ENCODE data around the gene TAX1BP3. TPM values are rescaled to one million over a fixed set of nuclear protein-coding genes. Genes with fewer than 3 reads are reported as not detected.
A peak's percentile ranks its signal among the peaks of the same experiment; 100 is the strongest.
"Not testable (repeated sequence)": the region's sequence is repeated elsewhere in the genome, so short reads cannot be mapped to it uniquely, and the experiment has no call there.

Gene TAX1BP3
- total RNA-seq = 26.4 TPM

DNA sequence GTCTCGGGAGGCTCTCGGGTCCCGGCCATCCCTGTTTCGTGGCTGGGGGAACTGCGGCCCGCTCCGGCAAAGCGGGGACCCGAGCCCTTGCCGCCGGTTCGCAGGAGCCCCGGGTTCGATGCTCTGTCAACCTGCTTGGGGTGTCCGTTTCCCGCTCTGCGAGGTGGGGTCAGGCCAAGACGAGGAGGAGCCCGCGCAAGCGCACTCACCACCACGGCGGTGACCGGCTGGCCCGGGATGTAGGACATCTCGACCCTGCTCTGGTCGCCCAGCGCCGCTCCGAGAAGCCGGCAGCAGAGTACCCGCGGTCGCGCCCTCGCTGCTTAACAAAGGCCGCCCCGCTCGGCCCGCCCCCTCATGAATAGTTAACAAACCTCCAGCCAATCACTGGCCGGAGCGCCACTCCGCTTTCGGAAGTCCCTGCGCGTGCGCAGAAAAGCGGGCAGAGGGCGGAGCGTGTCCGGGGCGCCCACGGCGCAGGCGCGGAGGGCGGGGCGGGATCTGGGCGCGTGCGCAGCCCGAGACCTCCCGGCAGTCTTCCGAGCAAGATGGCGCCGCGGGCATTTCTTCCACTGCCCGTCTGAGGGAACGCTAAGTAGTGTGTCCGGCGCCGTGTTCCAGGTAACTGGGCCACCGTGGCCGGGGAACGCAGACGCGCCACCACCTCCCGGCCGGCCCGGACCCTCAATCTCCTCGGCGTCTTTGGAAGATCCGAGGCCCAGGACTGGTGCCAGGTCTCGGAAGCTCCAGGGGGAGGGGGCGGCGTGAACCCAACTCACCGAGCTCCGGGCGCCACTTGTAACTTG, at the start of gene TAX1BP3, which contains the start of gene EMC6:
TSS of gene TAX1BP3 (minus strand) at position 300 of the 806 bp plus-strand sequence. CDS start at position 248, 52 bp downstream.
TSS of gene EMC6 (plus strand) at position 534 of the 806 bp plus-strand sequence. CDS start 335 bp downstream, outside the sequence.
- peak; percentile 97 to 100 (median 98) for DNase-seq (ENCODE audit: low read depth in 2 of 3, low spot score in 2 of 3)

- DNase-seq (ENCODE audit: low read depth in 2 of 3, low spot score in 2 of 3) = no peak
These were observed 46.9 kb upstream of the TAX1BP3 start for GRCh38 chr17:3715296-3715695.

DNA sequence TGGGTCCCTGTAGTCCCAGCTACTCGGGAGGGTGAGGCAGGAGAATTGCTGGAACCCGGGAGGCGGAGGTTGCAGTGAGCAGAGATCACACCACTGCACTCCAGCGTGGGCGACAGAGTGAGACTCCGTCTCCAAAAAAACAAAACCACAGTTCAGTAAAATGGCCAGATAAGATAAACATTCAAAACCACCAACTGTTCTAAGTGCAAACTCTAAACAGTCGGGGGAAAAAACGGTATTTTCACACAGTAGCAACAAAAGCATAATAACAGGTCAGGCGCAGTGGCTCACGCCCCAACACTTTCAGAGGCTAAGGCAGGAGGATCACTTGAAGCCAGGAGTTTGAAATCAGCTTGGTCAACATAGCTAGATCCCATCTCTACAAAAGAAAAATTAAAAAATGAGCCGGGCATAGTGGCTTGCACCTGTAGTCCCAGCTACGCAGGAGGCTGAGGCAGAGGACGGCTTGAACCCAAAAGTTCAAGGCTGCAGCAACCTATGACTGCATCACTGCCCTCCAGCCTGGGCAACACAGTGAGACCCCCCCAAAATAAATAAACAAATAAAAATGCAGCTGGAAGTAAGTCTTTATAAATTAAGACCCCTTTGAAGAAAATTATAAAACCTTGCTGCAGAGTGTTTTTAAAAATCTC, 44.6 kb upstream of the TAX1BP3 start:
- peak in 1 of 3 donors; percentile 73 for DNase-seq (ENCODE audit: low read depth in 2 of 3, low spot score in 2 of 3)

DNA sequence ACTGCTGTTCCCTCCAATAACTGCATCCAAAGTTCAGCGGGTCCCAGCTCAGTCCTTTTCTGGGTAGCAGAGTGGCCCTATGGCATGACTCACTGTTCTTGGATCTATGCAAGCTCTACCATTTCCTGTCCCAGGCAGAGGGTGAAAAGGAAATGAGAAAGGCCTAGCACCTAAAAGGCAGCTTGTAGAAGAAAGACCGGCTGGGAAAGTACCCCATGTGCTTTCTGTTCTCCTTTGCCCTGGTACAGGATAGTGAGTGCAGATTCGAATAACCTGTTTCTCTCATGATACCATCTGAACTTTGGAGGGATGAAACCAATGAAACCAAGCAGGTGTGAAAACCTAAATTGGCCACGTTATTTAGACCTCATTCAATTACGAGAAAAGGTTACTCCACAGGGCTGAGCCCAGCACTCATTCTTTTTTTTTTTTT, 42.6 kb upstream of the TAX1BP3 start:
- peak; percentile 57 to 89 (median 84) for DNase-seq (ENCODE audit: low read depth in 2 of 3, low spot score in 2 of 3)

DNA sequence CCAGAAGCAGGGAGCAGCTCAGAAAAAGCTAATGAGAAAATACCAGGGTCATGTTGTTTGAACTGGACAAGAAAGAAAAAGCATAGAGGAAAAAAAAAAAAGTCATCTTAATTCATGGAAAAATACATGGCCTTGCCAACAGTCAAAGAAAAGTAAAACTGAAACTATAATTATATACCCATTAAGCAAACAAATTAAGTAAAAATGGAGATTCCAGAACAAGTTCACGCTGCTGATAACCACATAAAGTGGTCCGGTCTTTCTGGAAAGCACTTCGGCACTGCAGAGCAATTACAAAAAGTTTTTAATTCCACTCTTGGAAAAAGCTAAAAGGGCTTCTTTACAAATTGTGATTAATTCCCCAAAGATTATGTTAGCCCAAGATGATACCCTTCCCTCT, 40.0 kb upstream of the TAX1BP3 start:
- DNase-seq (ENCODE audit: low read depth in 2 of 3, low spot score in 2 of 3) = no peak

DNA sequence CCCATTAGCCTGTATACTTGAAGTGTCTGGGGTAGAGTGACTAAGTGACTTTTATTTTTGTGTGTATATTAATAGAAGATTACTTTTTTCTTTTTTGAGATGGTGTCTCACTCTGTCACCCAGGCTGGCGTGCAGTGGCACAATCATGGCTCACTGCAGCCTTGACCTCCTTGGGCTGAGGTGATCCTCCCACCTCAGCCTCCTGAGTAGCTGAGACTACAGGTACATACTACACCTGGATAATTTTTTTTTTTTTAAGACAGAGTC, 37.3 kb upstream of the TAX1BP3 start:
- not testable (repeated sequence) for DNase-seq (ENCODE audit: low read depth in 2 of 3, low spot score in 2 of 3)

DNA sequence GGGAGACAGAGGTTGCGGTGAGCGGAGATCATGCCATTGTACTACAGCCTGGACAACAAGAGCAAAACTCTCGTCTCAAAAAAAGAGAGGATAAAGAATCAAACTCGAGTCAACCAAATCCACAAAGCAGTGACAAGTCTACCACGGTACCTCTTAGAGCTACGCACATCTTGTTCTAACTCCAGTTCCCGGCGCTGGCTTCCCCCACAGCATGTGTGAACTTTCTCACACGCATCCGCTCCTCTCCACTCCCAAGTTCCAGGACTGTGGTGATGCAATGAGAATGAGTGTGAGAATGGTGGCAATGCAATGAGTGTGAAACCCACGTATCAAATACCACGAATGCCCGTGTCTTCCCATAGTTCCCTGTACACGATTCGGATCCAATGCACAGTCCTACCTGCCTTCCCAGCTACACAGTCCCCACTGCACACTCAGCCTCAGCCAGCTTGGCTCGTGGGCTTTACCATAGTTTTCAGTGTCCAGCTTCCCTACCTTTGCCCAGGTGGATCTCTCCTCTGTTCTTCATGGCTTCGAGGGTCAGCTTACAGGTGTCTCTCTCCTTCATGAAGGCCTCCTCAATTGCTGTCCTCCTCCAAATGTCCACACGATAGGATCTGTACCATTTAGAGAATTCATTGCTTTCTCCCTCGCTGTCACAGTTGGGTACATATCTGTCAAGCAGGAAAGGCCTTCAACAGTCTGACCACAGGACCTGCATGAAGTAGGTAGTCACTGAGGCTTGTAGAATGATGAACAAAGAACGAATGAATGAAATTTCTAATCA, 36.7 kb upstream of the TAX1BP3 start:
- DNase-seq (ENCODE audit: low read depth in 2 of 3, low spot score in 2 of 3) = no peak

DNA sequence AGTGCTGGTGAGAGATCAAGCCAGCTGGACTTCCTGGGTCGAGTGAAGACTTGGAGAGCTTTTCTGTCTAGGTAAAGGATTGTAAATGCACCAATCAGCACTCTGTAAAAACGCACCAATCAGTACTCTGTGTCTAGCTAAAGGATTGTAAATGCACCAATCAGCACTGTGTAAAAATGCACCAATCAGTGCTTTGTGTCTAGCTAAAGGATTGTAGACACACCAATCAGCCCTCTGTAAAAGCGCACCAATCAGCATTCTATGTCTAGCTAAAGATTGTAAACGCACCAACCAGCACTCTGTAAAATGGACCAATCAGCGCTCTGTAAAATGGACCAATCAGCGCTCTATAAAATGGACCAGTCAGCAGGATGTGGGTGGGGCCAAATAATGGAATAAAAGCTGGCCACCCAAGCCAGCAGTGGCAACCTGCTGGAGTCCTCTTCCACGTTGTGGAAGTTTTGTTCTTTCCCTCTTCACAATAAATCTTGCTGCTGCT, 33.7 kb upstream of the TAX1BP3 start:
- DNase-seq (ENCODE audit: low read depth in 2 of 3, low spot score in 2 of 3) = not testable (repeated sequence)

DNA sequence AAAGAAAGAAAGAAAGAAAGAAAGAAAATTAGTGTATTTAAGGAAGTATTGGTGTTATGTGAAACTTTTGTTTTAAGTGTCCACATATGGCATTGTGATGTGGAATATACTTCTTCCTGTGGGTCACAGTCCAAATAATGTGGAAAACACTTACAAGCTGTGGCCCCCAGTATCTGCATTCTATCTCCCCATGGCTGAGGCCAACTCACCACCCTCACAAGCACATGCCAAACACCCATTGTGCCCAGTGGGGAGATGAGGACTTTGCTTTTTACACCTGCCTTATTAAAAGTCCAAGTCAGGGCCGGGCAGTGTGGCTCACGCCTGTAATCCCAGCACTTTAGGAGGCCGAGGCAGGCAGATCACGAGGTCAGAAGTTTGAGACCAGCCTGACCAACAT, 31.6 kb upstream of the TAX1BP3 start:
- no peak for DNase-seq (ENCODE audit: low read depth in 2 of 3, low spot score in 2 of 3)

- no peak for DNase-seq (ENCODE audit: low read depth in 2 of 3, low spot score in 2 of 3)
These were observed 29.8 kb upstream of the TAX1BP3 start for GRCh38 chr17:3698139-3698538.

GRCh38 chr17:3697103-3697476, 28.7 kb upstream of the TAX1BP3 start:
- no peak for DNase-seq (ENCODE audit: low read depth in 2 of 3, low spot score in 2 of 3)

DNA sequence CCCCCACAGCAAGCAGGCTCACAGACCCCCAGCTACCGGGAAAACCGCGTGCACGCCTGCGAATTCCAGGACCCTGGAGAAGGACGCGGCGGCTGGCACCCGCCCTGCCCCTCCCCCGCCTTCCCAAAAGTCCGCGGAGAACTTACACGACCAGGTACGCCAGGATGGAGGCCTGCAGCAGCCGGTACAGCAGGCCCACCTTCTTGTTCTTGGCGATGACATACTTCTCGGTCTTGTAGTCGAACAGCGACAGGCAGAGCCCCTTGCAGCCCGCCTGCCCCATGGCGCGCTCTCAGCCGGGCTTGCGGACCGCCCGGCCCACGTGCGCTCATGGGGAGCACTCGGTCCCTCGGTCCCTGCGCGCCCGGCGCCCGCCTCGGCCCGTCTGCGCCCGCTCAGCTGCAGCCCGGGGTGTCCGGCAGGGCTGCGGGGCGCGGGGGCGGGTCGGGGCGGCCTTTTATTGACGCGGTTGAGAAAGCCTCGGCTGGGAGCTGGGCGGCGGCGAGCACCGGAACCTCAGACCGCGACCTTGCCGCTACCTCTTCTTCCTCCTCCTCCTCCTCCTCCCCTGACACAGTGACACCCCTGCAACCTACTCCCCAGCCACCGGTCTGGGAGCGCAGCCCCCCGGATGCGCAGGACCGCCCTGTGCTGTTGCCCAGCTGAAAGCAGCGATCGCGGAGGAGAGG, 27.5 kb upstream of the TAX1BP3 start, which contains the start of gene P2RX5:
TSS of gene P2RX5 (minus strand) at position 433 of the 689 bp plus-strand sequence. CDS start at position 283, 150 bp downstream.
- peak; percentile 10 to 35 (median 33) for DNase-seq (ENCODE audit: low read depth in 2 of 3, low spot score in 2 of 3)

DNA sequence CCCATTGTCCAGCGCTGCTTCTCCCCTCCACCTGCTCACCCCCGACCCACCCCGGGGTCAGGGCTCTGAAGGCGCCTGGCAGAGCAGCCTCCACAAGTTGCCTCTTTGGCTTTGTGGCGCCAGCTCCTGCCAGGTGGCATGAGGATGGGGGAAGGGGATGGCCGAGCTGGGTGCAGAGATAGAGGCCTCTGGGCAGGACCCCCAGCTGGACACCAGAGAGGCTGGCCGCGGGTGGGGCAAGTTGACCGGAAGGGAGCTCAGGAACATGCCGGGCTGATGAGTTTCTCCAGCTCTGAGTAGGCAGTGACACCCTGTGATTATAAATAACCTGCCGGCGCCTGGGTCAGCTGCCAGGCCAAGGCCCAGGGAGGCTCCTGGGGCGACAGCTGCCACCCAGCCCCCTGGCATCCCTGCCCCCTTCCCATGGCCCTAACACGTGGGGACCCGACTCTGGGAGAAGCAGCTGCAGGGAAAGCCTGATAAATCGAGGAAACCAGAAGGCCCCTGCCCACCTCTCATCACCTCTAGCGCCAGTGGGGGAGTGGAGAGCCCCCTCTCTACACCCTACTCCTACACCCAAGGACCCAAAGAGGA, 26.8 kb upstream of the TAX1BP3 start:
- no peak for DNase-seq (ENCODE audit: low read depth in 2 of 3, low spot score in 2 of 3)

- no peak for DNase-seq (ENCODE audit: low read depth in 2 of 3, low spot score in 2 of 3)
These were observed 25.5 kb upstream of the TAX1BP3 start for GRCh38 chr17:3693829-3694231.

DNA sequence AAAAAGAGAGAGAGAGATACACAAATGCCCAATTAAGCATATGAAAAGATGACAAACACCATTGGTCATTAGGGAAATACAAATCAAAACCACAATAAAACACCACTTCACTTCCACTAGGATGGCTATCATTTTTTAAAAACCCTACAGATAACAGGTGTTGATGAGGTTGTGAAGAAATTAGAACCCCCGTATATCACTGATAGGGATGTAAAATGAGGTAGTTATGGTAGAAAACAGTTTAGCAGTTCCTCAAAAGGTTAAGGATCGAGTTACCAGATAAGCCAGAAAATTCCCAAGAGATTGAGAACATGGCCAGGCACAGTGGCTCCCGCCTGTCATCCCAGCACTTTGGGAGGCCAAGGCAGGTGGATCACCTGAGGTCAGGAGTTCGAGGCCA, 24.8 kb upstream of the TAX1BP3 start:
- no peak for DNase-seq (ENCODE audit: low read depth in 2 of 3, low spot score in 2 of 3)

GRCh38 chr17:3692346-3692745, 24.0 kb upstream of the TAX1BP3 start:
- DNase-seq (ENCODE audit: low read depth in 2 of 3, low spot score in 2 of 3) = no peak

DNA sequence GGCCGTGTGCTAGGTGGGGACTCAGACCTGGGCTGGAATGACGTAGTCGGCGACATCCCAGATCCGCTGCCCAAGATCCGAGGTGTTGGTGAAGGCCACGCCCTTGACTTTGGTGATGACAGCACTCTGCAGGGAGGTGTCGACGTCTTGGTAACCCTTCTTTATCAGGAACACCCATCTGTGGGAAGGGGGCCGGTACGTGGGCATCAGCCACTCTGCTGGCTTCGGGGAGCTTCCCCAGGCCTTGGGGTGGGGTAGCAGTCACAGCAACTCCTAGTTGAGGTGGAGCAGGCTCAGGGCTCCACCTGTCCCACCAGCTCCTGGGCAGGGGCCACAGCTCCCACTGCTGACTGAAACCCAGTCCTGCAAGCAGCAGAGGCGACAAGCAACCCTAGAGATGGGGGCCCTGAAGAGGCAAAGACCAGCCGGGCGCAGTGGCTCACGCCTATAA, 23.3 kb upstream of the TAX1BP3 start:
- no peak for DNase-seq (ENCODE audit: low read depth in 2 of 3, low spot score in 2 of 3)

GRCh38 chr17:3690094-3690715, 21.8 kb upstream of the TAX1BP3 start:
- DNase-seq (ENCODE audit: low read depth in 2 of 3, low spot score in 2 of 3) = no peak

DNA sequence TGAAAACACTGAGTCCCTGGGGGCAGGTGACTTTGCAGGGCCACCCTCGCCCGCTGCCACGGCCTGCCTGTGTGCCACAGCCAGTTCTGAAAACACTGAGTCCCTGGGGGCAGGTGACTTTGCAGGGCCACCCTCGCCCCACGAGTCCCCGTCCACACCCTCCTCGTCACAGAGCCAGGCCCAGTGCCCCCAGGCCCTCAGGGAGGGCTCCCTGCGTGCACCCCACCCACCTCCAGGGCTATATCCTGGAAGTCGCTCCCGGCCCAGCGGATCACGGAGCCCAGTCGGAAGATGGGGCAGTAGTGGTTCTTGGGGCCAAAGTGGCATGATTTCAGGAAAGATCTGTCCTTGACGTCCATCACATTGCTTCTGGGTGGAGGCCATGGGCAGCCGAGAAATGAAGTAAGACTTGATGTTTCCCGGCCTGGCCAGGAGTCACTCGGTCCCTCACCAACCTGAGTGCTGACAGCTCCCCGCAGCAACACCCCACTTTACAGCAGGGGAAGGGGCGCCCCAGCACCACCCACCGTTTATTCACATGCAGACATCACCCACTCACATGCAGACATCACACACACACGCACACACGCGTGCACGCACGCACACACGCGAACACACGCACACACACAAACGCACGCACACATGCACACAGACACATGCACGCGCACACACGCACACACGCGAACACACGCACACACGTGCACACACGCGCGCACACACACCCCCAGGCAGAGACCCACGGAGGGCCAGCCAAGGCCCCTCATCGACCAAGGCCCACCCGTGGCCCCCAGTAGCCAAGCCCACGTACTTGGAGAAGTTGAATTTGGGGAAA, 21.1 kb upstream of the TAX1BP3 start:
- DNase-seq (ENCODE audit: low read depth in 2 of 3, low spot score in 2 of 3) = no peak

Data from hematopoietic multipotent progenitor cell (in vitro differentiated cells).